Measurements from ENCODE around the gene DPP10.

The DPP10 gene

DNA sequence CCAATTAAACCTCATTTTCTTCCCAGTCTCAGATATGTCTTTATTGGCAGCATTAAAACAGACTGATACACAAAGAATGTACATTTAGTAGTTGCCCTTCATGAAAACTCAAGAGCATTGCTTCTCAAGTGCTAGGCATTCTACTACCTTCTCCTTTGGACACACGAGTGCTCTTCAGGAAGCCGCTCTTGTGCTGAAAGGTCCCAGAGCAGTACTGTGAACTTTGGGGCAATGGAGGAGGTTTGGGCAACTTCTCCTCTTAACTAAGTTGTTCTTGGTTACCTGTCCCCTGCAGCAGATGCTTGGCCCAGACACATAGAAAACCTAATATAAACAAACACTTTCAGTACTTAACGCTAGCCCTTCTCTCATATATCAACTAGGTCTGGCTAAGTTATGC, 362.8 kb downstream of the DPP10 start:
- DNase-seq (ENCODE audit: low read depth in 3 of 3), result no peak

DNA sequence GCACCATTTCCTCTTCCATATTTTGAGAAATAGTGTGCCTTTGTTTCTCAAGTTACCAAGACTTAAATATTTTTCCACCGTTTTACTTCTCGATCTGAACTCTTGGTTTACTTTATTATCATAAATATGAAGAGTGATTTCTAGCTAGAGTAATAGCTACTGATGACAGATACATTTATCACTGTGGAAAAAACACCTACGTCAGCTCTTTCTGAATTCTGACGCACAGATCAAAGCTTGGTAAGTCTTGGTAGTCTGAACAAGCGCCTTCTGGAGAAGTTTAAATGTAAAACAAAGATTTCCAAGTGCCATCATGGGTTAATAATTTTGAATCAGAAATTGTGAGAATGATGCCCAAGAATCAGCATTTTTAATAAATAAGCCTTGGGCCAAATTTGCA, 367.7 kb downstream of the DPP10 start:
- no peak for DNase-seq (ENCODE audit: low read depth in 3 of 3)

DNA sequence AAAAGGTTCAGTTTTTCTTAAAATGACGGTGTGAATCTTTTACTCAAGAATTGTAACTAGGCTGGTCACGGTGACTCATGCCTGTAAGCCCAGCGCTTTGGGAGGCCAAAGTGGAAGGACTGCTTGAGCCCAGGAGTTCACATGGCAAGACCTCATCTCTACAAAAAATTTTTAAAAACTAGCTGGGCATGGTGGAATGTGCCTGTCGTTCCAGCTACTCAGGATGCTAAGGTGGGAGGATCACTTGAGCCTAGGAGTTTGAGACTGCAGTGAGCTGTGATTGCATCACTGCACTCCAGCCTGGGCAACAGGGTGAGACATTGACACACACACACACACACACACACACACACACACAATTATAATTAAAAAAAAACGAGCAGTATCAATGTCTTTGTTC, 369.8 kb downstream of the DPP10 start:
- DNase-seq (ENCODE audit: low read depth in 3 of 3), result no peak

GRCh38 chr2:114814355-114814754, 371.9 kb downstream of the DPP10 start:
- DNase-seq (ENCODE audit: low read depth in 3 of 3), result no peak

DNA sequence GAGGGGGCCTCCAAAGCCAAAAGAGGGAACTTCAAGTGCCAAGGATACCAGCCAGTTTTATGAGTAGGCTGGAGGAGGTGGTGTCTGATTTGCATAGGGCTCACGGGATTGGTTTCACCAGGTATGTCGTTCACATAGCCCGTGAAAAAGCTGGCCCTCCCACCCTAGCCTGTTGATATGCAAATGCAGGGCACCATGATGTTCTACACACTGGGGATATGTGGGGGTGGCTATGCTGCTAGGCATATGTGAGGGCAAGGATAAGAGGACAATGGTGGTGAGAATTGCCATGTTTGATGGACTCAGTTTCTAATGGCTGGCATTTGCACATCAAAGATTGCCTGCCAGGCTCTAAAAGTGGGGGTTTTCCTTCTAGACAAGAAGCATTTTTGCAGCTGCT, 378.6 kb downstream of the DPP10 start:
- no peak for DNase-seq (ENCODE audit: low read depth in 3 of 3)

DNA sequence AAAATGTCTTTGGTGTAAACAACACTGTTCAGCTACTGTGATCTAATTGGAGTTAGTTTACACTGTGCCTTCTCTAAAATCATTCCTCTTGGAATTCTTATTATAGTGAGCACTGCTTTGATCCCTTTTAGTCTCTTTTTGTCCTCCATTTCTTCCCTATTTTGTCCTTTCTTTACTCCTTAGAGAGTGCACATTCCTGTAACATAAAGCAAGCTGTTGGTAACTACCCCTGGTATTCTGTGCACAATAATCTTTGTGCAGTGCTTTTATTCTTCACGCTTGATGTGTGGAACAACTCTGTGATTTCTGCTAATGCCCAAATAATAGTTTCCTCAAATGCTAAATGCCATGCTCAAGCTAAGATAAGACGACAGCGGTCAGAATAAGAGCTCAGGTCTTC, 401.5 kb downstream of the DPP10 start:
- DNase-seq (ENCODE audit: low read depth in 3 of 3), result no peak

DNA sequence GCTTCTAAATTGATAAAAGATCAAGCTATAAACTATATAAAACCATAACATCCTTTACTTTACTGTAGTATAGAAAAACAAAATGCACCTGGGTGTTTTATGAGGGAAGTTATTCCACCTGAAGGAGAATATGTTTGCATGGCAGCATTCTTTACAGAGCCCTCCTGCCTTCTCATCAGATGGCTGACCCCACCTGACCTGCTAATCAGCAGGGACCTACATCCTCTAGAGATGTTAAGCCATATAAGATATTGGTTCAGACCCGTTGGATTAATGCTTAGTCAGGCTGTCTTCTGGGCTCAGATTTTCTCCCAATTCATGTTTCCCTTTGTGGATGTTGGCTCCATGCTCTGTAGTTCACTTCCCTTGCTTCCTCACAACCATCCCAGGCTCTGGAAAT, 414.8 kb downstream of the DPP10 start:
- no peak for DNase-seq (ENCODE audit: low read depth in 3 of 3)

DNA sequence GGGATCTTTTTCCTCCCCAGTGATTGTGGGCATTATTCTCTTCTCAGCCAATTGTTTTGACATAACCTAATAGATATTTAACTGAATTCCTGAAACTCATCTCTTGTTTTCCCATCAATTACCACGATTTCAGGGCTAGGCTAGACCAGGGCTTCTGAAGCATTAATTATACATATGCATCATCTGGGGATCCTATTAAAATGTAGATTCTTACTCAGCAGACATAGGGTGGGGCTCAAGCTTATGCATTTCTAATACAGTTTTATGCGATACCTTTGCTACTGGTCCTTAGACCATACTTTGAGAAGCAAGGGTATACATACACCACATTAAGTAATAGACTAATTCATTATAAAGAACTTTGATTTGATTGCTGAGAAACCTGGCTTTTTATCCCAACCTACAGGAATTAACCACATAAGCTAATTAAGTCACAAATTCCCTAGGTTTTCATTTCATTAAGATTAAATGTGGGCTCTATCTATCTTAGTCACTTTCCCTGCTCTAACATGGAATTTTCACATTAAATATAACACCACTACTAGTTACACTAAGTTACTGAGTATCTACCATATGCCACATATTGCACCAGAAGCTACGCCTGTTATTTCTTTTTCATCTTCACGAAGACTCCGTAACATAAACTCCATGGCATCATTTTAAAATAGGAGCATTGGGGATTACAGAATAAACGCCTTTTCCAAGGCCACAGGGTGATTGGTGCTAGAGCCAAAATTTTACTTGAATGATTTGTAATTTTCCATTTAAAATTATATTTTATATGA, 417.5 kb downstream of the DPP10 start:
- no peak for DNase-seq (ENCODE audit: low read depth in 3 of 3)

GRCh38 chr2:114862243-114862642, 419.8 kb downstream of the DPP10 start:
- no peak for DNase-seq (ENCODE audit: low read depth in 3 of 3)

DNA sequence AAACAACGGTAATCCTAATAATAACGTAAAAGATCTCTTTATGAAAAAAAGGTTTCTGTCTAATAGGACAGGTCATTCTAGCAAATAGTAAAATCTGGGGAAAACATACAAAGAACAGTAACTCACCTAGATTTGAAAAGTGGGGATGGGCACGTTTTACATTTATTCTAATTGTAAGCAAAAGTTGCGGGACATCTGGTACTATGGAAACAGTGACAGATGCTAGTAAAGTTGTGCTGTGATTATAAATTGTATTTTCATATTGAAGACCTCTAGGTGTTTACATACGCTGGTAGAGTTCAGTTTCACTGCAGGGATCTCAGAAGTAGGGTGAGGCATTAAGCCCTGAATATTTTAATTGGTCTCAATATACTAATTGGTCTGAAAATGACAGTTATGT, 422.5 kb downstream of the DPP10 start:
- DNase-seq (ENCODE audit: low read depth in 3 of 3), result no peak

DNA sequence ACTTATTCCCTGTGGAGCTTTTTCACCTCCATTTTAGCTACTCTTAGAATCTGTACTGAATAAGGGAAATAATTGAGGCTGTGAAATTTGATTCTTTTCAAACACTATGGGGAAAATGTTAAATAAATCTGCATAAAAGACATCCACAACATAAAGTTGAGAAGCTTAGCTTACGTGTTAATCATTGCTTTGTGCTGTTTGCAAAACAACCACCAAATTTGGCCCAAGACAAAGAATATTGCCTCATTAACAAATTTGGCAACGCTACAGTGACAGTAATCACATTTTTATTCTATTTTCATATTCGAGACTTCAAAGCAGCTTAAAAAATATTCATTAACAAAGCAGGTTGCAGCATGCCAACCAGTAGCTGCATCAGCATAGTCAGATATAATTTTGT, 437.6 kb downstream of the DPP10 start:
- no peak for DNase-seq (ENCODE audit: low read depth in 3 of 3)

DNA sequence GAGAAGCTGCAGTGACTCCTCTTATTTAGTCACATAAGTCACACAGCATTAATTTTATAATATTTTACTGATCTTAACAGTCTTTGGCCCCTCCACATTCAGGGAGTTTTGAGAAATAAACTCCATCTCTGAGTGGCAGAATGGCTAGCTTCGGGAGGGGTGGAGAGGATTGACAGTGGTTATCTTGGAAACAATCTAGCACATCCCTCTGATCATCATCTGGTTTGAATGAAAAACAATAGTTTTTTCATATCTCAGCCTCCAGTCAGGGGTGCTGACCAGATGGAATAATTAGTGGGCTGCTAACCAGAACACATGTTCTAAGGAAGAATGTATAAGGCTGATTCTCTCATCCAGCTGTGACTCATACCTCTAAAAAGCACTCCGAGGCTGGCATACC, 477.5 kb downstream of the DPP10 start:
- no peak for DNase-seq (ENCODE audit: low read depth in 3 of 3)

- no peak for DNase-seq (ENCODE audit: low read depth in 3 of 3)
Measured at GRCh38 chr2:114922076-114922475, 479.6 kb downstream of the DPP10 start.

DNA sequence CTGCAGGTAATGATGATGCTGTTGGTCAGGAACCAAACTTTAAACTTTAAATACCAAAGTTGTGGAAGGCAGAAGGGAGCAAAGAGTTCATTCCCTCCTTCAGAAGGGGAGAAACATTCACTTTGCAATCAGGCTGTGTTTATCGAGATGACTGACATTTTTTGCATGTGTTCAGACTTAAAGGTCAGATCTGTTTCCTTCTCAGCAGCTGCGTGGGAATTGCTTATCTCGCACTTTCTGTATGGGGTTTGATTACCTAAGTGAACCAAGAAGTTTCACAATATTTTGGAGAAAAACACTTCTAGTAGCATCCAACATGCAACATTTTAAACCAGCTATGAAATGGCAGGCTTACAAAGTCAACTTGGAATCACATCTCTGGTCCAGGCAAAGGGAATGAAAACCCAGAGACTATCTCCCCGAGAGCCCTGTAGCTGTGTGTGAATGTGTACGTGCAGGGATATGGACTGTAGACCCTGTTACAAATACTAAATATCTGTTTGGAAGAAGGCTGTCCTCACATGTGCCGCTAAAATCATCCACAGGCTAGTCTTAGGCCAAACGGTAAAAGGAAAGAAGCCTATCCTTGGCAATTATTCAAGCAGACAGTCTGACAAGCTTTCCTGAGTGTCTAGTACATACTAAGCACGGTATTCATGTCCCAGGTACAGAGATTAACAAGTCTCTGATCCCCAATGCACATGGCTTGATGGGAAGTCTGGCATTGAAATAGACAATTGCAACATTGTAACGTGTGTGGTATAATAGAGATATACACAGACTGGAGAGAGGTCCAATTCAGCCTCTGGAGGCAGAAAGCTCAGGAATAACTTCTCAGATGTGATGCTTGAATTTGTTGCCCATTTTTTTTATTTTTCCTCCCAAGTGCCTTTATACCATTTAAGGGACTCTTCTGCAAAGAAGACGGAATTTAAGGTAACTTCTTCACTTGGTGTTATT, 483.1 kb downstream of the DPP10 start:
- no peak for DNase-seq (ENCODE audit: low read depth in 3 of 3)

DNA sequence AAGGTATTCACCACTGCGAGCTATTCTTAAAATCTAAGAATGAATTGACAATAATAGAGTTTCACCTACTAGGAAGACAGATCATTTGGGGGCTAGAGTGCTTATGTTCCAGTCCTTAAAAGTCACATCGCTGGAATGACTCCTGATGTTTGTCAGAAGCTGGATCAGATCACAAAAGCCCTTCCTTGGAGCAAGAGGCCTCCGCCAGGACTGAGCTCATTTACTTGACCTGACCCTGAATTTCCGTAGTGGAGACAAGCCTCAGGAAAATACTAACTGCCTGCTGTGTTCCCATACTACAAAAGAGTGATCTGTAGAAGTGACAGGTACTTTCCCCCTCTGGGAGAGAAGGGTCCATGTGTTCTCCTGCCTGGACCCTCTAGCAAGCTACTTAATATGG, 483.9 kb downstream of the DPP10 start:
- no peak for DNase-seq (ENCODE audit: low read depth in 3 of 3)

- no peak for DNase-seq (ENCODE audit: low read depth in 3 of 3)
Measured at GRCh38 chr2:114929225-114929624, 486.8 kb downstream of the DPP10 start.

DNA sequence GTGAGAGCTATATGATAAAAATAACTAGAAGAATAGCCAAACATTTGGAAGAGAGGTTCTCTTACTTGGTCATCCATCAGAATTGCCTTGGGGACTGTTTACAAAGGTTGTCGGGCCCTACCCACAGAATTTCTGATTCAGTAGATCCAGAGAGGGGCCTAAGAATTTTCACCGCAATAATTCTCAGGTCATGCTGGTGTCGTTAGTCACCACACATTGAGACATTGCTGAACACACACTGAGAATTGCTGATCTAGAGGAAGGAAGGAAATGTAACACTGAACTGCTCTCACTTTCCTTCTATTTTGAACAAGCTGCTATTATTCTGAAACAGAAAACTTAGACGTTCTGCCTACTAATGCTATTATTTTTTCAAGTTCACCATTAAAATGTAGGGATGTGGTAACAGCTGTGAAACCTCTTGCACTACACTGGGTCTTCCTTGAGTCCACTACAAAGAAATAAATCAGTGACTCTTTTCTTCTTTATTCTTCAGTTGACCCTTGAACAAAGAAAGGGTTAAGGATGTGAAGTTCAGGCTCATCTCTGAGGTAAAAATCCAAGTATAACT, 491.3 kb downstream of the DPP10 start:
- no peak for DNase-seq (ENCODE audit: low read depth in 3 of 3)

GRCh38 chr2:114935031-114935430, 492.6 kb downstream of the DPP10 start:
- no peak for DNase-seq (ENCODE audit: low read depth in 3 of 3)

DNA sequence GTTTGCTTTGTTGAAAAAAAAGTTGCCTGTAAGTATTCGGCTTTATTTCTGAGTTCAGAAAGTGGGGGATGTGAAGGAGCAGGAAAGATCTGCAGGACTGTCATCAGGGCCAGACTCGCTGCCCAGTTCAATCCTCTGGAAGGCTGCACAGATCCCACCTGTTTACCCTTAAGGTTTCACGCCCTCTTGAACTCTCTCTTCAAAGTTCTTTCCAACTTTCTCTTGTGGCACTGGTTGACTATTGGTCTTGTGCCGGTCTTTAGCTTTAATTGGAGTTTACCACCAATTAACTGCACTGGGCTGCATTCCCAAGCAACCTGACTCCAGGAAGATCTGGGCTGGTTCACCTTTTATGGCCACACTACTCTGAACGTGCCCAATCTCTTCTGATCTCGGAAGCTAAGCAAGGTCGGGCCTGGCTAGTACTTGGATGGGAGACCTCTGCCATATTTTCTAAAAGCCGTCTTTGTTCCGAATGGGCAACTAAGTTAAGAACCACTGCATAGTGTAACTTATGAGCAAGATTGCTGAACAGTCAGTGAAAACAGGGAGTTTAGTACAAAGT, 495.0 kb downstream of the DPP10 start:
- no peak for DNase-seq (ENCODE audit: low read depth in 3 of 3)

GRCh38 chr2:114940785-114941458, 498.5 kb downstream of the DPP10 start:
- no peak for DNase-seq (ENCODE audit: low read depth in 3 of 3)

DNA sequence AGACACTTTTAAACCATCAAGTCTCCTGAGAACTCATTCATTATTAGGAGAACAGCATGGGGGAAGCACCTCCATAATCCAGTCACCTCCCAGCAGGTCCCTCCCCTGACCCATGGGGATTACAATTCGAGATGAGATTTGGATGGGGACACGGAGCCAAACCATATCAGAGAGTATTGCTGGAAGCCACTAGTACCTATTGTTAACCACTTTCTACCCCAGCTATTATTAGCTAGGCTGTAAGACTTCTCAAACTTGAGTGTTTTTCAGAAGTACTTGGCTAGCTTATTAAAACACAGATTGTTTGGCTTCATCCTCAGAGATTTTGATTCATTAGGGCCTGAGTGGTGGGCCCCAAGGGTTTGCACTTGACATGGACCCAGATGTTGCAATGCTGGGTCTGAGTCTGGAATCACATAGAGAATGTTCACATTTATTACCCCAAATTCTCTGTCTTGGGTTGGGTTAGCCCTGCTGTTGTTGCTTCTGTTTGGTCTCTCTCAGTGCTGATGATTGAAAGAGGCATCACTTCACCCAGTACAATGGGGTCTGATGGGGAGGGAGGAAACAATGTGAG, 506.9 kb downstream of the DPP10 start:
- no peak for DNase-seq (ENCODE audit: low read depth in 3 of 3)
